Mesodermal cell (in vitro differentiated cells): ENCODE data around the gene PDCD11.

Experiments used
- H3K27ac ChIP-seq: 2 replicates; pipeline ENCODE4 v1.7.0; 2013; ENCODE audit warnings: mild to moderate bottlenecking, low read depth, low read length, moderate library complexity; ENCODE audit not compliant: severe bottlenecking
- H3K36me3 ChIP-seq: 2 replicates; pipeline ENCODE4 v1.7.1; 2013; ENCODE audit warnings: mild to moderate bottlenecking, low read length, moderate library complexity; ENCODE audit not compliant: control insufficient read depth, insufficient read depth
- H3K4me1 ChIP-seq: one replicate; pipeline ENCODE4 v1.7.1; 2013; ENCODE audit warnings: mild to moderate bottlenecking, low read length; ENCODE audit not compliant: insufficient read depth, control insufficient read depth, poor library complexity, severe bottlenecking
- H3K4me3 ChIP-seq: 2 replicates; pipeline ENCODE4 v1.7.0; 2013; ENCODE audit warnings: low read length, control low read depth, mild to moderate bottlenecking; ENCODE audit not compliant: insufficient read depth, poor library complexity, severe bottlenecking; ENCODE audit errors: extremely low read depth
- H3K9me3 ChIP-seq: 2 replicates; pipeline ENCODE4 v1.7.1; 2013; ENCODE audit warnings: mild to moderate bottlenecking, low read length, moderate library complexity; ENCODE audit not compliant: control insufficient read depth
- WGBS, 2 experiments: methylation state at CpG; one replicate each; pipeline ENCODE4 v1.1.5; 2013; ENCODE audit warnings: missing lambda C conversion rate in 2 of 2; ENCODE audit not compliant: insufficient coverage in 2 of 2; 5-methylcytosine and 5-hydroxymethylcytosine counted together

The PDCD11 gene

DNA sequence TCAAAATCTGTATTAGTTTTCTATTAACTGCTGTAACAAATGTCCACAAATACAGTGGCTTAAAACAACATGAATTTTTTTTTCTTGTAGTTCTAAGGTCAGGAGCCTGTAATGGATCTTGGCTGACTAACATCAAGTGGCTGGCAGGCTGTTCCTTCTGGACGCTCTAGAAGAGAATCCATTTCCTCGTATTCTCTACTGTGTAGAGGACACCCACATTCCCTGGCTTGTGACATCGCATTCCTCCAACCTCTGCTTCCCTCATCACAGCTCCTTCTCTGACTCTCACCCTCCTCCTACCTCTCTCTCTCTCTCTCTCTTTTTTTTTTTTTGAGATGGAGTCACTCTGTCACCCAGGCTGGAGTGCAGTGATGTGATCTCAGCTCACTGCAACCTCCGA lies 67.1 kb downstream of the PDCD11 start:
- H3K9me3 ChIP-seq: no peaks in the 10 kb centered on the region
- peaks cover 4% of the 10 kb centered on the region for H3K4me1 ChIP-seq
- H3K36me3 ChIP-seq: no peaks in the 10 kb centered on the region
- H3K27ac ChIP-seq: no peak overlapping the region
- WGBS, 2 experiments: 87 to 100% methylated on average over 3 to 4 of the region's 4 CpGs
- H3K4me3 ChIP-seq: no peak overlapping the region

DNA sequence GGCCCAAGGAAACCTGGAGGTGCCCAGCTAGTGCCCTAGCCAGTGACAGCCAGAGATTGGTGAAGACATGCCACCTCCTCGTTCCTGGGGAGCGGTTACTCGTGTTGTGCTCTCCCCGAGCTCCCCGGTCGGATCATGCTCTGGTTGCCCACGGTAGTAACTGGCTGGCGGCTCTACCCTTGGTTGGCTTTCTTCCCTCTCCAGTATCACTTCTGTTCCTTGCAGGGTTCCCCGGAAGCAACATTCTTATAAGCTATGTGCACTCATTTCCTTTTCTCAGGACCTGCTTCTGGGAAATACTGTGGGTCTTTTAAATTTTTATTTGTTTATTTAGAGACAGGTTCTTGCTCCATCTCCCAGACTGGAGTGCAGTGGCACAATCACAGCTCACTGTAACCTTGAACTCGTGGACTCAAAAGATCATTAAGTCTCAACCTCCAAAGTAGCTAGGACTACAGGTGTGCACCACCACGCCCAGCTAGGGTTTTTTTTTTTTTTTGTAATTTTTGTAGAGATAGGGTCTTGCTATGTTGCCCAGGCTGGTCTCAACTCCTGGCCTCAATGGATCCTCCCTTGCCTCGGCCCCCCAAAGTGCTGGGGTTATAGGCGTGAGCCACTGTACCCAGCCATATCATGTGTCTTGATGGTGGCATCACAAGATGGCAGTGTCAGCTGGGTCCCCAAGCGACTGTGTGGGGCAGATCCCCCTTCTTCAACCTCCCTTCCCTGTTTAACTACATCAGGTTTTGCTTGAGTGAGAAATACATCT lies 69.2 kb downstream of the PDCD11 start:
- H3K27ac ChIP-seq: no peak overlapping the region
- no peaks in the 10 kb centered on the region for H3K36me3 ChIP-seq
- no peaks in the 10 kb centered on the region for H3K9me3 ChIP-seq
- WGBS, 2 experiments: 94 to 96% methylated on average over 11 to 12 of the region's 14 CpGs
- H3K4me3 ChIP-seq: no peak overlapping the region
- H3K4me1 ChIP-seq: peaks cover 4% of the 10 kb centered on the region

DNA sequence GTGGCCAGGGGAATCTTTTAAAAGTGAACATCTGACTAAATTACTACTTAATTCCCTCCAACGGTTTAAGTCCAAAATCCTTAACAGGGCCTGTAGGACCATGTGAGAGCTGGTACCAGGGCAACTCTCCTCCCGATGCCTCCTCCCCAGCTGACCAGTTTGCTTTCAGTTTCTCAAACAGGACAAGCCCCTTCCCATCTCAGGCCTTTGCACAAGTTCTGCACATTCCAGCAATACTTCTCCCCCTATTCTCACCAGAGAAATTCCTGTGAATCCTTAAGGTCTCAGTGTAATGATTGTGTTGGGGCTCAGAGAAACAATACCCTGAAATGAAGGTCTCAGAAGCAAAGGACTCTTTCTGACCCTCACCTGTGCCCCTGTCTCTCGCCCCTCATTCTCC lies 70.3 kb downstream of the PDCD11 start:
- 88 to 95% methylated on average over 3 of the region's 3 CpGs for WGBS, 2 experiments
- Histone ChIP-seq H3K36me3 (no peaks in the 10 kb centered on the region), H3K4me3 (no peak overlapping the region), H3K4me1 (peaks cover 8% of the 10 kb centered on the region), H3K9me3 (no peaks in the 10 kb centered on the region), H3K27ac (no peak overlapping the region)

DNA sequence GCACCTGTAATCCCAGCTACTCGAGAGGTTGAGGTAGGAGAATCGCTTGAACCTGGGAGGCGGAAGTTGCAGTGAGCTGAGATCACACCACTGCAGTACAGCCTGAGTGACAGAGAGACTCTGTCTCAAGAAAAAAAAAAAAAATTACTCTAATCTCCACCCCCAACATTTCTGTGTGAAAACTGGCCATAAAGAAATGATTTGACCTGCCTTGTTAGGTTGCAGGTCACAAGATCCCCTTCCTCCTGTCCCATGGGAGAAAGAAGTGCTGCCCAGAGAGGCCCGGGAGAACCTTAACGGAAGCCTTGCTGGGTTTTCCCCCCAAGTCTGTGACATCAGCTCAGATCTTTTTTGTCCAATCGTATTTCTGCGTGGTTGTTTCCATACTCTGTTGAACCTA lies 71.0 kb downstream of the PDCD11 start:
- no peak overlapping the region for H3K27ac ChIP-seq
- no peaks in the 10 kb centered on the region for H3K36me3 ChIP-seq
- peaks cover 13% of the 10 kb centered on the region for H3K4me1 ChIP-seq
- WGBS, 2 experiments: 94 to 96% methylated on average over 4 to 7 of the region's 7 CpGs
- H3K9me3 ChIP-seq: no peaks in the 10 kb centered on the region
- no peak overlapping the region for H3K4me3 ChIP-seq

DNA sequence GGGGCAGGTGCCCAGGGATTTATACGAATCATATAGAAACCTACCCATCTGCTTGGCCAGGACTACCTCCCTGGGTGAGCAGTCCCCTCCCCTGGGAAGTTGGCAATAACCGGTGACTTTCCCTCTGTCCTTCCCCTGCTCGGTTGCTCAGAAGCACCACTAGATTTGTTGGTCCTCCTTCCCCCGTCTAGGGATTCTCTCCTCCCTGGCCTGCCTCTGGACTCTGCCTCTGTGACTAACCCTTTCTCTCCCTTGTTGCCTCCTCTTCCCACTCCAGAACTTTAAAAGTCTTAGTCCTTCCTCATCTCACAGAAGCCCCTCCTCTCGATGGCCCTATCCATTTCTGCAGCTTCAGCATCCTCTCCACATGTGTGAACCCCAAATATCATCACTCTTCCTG lies 72.8 kb downstream of the PDCD11 start:
- Histone ChIP-seq H3K4me3 (no peak overlapping the region), H3K4me1 (peaks cover 13% of the 10 kb centered on the region), H3K36me3 (no peaks in the 10 kb centered on the region), H3K27ac (no peak overlapping the region), H3K9me3 (no peaks in the 10 kb centered on the region)
- WGBS, 2 experiments: 82 to 91% methylated on average over 5 of the region's 5 CpGs

DNA sequence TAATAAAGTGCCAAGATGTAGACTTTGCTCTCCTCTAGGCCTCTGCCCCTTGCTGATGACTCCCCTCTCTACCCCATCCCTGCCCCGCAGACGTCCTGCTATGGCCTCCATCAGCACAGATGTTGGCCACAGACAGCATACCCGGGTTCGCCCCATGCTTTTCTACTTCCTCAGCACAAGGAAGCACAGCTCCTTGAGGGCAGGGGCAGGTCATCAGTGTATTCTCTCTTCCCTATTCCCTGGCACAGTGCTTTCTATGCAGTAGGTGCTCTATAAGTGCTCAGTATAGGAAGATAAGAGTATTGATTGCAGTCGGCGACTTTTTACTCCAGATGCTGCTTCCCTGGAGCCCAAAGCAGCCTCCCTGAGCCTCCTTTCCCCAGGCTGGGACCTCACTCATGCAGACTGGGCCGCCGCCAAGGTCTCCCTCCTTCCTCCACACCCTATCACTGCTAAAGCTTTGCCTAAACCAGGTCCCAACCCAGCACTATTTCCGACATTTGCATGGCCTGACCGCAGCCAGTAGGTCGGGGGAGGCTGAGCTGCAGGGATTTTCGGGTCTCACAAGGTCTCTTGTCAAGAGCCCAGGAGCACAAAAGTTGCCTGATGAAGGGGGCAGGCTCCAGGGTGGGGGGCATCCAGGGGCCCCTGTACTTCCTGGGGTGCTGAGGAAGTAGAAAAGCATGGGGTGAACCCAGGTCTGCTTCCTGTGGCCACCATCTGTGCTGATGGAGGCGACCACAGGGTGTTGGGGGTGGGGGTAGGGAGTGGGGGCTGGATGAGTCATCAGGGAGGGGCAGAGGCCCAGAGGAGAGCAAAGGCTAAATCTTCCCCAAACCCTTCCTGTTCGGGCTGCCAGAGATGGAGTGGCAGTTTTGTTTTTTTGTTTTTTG lies 74.6 kb downstream of the PDCD11 start:
- H3K4me3 ChIP-seq: no peak overlapping the region
- H3K36me3 ChIP-seq: no peaks in the 10 kb centered on the region
- WGBS, 2 experiments: 60 to 88% methylated on average over 7 to 13 of the region's 14 CpGs
- H3K9me3 ChIP-seq: no peaks in the 10 kb centered on the region
- no peak overlapping the region for H3K27ac ChIP-seq
- H3K4me1 ChIP-seq: peaks cover 13% of the 10 kb centered on the region

DNA sequence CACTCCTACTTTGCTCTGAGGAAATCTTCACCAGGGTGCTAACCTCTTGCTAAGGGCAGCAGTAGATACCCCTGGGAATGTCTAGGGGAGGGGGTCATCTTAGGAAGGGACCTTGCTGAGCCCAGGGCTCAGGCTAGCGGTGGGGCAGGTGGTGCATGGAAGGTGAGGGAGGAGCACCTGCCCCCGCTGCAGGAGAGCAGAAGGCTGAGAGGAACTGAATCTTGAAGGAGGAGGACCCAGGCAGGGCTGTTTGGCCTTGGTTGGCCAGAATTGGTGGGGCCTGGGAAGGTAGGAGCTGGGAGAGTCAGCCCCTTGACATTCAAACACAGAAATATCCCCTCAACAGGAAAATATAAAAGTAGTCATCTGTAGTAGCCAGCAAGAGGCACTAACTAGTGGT lies 75.6 kb downstream of the PDCD11 start:
- Histone ChIP-seq H3K9me3 (no peaks in the 10 kb centered on the region), H3K36me3 (no peaks in the 10 kb centered on the region), H3K27ac (no peak overlapping the region), H3K4me1 (peaks cover 12% of the 10 kb centered on the region), H3K4me3 (no peak overlapping the region)
- WGBS, 2 experiments: 86 to 88% methylated on average over 1 of the region's 2 CpGs

DNA sequence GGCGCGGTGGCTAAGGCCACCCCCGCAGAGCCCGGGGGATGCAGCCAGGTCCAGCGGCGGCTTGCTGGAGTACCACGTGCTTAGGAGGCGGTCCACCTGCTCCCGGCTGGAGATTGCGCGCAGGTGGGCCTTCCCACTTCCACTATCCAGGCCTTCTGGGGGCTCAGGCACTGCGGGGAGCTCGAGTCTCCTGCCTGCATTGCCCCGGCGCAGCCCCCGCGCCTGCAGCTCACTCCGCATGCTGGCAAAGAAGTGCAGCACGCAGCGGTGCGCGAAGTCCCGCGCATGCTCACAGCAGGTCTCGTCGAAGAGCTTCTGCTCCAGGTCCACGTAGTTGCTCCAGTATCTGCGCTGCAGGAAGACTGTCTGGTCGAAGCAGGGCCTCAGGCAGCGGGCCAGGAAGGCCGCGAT lies 76.8 kb downstream of the PDCD11 start:
- peaks cover 10% of the 10 kb centered on the region for H3K4me1 ChIP-seq
- H3K9me3 ChIP-seq: no peaks in the 10 kb centered on the region
- no peak overlapping the region for H3K27ac ChIP-seq
- WGBS, 2 experiments: 94 to 97% methylated on average over 28 to 32 of the region's 32 CpGs
- no peak overlapping the region for H3K4me3 ChIP-seq
- H3K36me3 ChIP-seq: no peaks in the 10 kb centered on the region

DNA sequence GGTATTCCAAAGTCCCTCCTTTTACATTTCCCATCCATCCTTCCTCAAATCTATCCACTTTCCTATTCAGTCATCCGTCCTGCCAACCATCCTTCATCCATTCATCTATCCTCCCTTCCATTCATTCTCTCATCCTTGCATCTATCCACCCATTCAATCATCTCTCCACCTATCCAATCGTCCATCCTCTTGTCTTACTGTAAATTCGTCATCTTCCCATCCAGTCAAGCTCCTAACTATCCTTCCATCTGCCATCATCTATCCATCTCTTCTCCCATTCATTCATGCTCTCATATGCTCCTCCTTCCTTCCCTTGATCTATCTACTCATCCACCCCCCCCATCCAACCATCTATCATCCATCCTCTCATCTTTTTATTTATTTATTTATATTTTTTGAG lies 77.7 kb downstream of the PDCD11 start:
- Histone ChIP-seq H3K4me3 (no peak overlapping the region), H3K9me3 (no peaks in the 10 kb centered on the region), H3K4me1 (peaks cover 11% of the 10 kb centered on the region), H3K27ac (no peak overlapping the region), H3K36me3 (no peaks in the 10 kb centered on the region)
- 86 to 90% methylated on average over 3 of the region's 3 CpGs for WGBS, 2 experiments

DNA sequence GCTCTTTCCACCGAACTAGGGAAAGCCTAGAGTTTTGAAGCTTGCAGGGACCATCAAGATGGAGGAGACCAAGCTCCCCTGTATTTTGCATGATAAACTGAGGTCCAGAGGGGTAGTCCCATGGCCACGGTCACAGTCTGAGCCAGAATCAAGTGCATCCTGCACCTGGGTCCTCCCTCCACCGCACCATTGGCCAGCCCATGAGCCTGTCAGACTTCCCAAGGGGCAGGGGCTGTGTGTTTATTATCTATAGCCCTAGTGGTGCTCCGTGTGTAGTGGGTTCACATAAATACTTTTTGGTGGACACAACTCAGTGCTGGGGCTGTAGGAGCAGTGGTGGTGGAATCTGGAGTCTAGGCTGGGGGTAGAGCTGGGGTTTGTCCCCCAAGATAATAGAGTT lies 79.0 kb downstream of the PDCD11 start:
- H3K27ac ChIP-seq: no peak overlapping the region
- 73 to 79% methylated on average over 4 of the region's 4 CpGs for WGBS, 2 experiments
- no peaks in the 10 kb centered on the region for H3K9me3 ChIP-seq
- no peak overlapping the region for H3K4me3 ChIP-seq
- H3K36me3 ChIP-seq: no peaks in the 10 kb centered on the region
- H3K4me1 ChIP-seq: peaks cover 13% of the 10 kb centered on the region
